WTC11 (cell line): ENCODE results near the gene CHD9. TPM values are rescaled to one million over a fixed set of nuclear protein-coding genes. Genes with fewer than 3 reads are reported as not detected.

Experiments
- ATAC-seq: fragments of 200-7000 bp; cut with Tn5 transposase; 2 replicates; pipeline ENCODE4 v1.10.0; 2021; ENCODE audit warnings: mild to moderate bottlenecking, moderate library complexity
- CTCF ChIA-PET: fragments of 300-600 bp; sonication (Branson Sonifier 250); formaldehyde crosslinking; loops from one replicate; lab custom pipeline; 2021; ENCODE audit warnings: antibody characterized with exemption; lab: Charles Lee
- POLR2A ChIA-PET: fragments of 350-600 bp; sonication (Branson Sonifier 250); formaldehyde crosslinking; loops from one replicate; lab custom pipeline; 2021; ENCODE audit warnings: antibody characterized with exemption; lab: Charles Lee
- DNase-seq: peaks from one replicate; pipeline ENCODE4 v3.0.0; 2021; ENCODE audit warnings: low spot score
- H3K27ac Mint-ChIP-seq: 2 replicates; pipeline ENCODE4 v1.8.0; 2021; ENCODE audit warnings: mixed read lengths
- H3K27me3 Mint-ChIP-seq: 2 replicates; pipeline ENCODE4 v1.8.0; 2021; ENCODE audit warnings: low read depth, mild to moderate bottlenecking, moderate library complexity, mixed read lengths
- H3K36me3 Mint-ChIP-seq: 2 replicates; pipeline ENCODE4 v1.8.0; 2021; ENCODE audit warnings: mixed read lengths
- H3K4me1 Mint-ChIP-seq: 2 replicates; pipeline ENCODE4 v1.8.0; 2022; ENCODE audit warnings: mixed read lengths
- H3K4me3 Mint-ChIP-seq: 2 replicates; pipeline ENCODE4 v1.8.0; 2021; ENCODE audit warnings: mild to moderate bottlenecking, moderate library complexity, mixed read lengths
- H3K9me3 Mint-ChIP-seq: 2 replicates; pipeline ENCODE4 v1.8.0; 2021; ENCODE audit warnings: mixed read lengths
- CREB1 ChIP-seq: sonication (generic); formaldehyde crosslinking; IDR thresholded peaks from 2 replicates; pipeline ENCODE4 v1.8.0; 2023; ENCODE audit warnings: mild to moderate bottlenecking, missing genetic modification reagents
- E2F5 ChIP-seq: sonication (generic); formaldehyde crosslinking; IDR thresholded peaks from 2 replicates; pipeline ENCODE4 v1.8.1; 2022; ENCODE audit warnings: mild to moderate bottlenecking, moderate library complexity, missing genetic modification reagents
- ERG ChIP-seq: fragments of 250-450 bp; sonication (Bioruptor Pico); IDR thresholded peaks from 2 replicates; pipeline ENCODE4 v1.8.0; 2021; ENCODE audit warnings: mild to moderate bottlenecking
- HMGA2 ChIP-seq: fragments of 250-450 bp; sonication (Bioruptor Pico); IDR thresholded peaks from 2 replicates; pipeline ENCODE4 v1.4.0; 2021; ENCODE audit warnings: mild to moderate bottlenecking, moderate library complexity
- NFATC4 ChIP-seq: fragments of 250-450 bp; sonication (Bioruptor Pico); IDR thresholded peaks from 2 replicates; pipeline ENCODE4 v1.9.0; 2021; ENCODE audit warnings: mild to moderate bottlenecking
- NFYB ChIP-seq: sonication (generic); formaldehyde crosslinking; conservative IDR thresholded peaks from 2 replicates; pipeline ENCODE4 v1.8.0; 2022; ENCODE audit warnings: low read depth, missing genetic modification reagents
- NR2C2 ChIP-seq: sonication (generic); formaldehyde crosslinking; IDR thresholded peaks from 2 replicates; pipeline ENCODE4 v1.8.0; 2022; ENCODE audit warnings: mild to moderate bottlenecking, missing genetic modification reagents
- NR3C1 ChIP-seq: sonication (generic); formaldehyde crosslinking; conservative IDR thresholded peaks from 2 replicates; pipeline ENCODE4 v1.8.1; 2023; ENCODE audit warnings: low read depth, mild to moderate bottlenecking, missing genetic modification reagents
- PRDM15 ChIP-seq: sonication (generic); formaldehyde crosslinking; IDR thresholded peaks from 2 replicates; pipeline ENCODE4 v1.8.0; 2022; ENCODE audit warnings: missing genetic modification reagents
- SP1 ChIP-seq: sonication (generic); formaldehyde crosslinking; conservative IDR thresholded peaks from 2 replicates; pipeline ENCODE4 v1.8.1; 2022; ENCODE audit warnings: missing genetic modification reagents
- TP53 ChIP-seq: sonication (generic); formaldehyde crosslinking; IDR thresholded peaks from 2 replicates; pipeline ENCODE4 v1.8.1; 2023; ENCODE audit warnings: mild to moderate bottlenecking, missing genetic modification reagents
- USF1 ChIP-seq: sonication (generic); formaldehyde crosslinking; IDR thresholded peaks from 2 replicates; pipeline ENCODE4 v1.8.0; 2022; ENCODE audit warnings: mild to moderate bottlenecking, missing genetic modification reagents
- ZBTB21 ChIP-seq: sonication (generic); formaldehyde crosslinking; IDR thresholded peaks from 2 replicates; pipeline ENCODE4 v1.8.1; 2023; ENCODE audit warnings: mild to moderate bottlenecking, missing genetic modification reagents, borderline replicate concordance
- ZMAT4 ChIP-seq: fragments of 250-450 bp; sonication (Bioruptor Pico); IDR thresholded peaks from 2 replicates; pipeline ENCODE4 v1.9.0; 2021; ENCODE audit warnings: mild to moderate bottlenecking
- ZNF121 ChIP-seq: sonication (generic); formaldehyde crosslinking; IDR thresholded peaks from 2 replicates; pipeline ENCODE4 v1.8.0; 2023; ENCODE audit warnings: missing genetic modification reagents
- ZNF138 ChIP-seq: sonication (generic); formaldehyde crosslinking; conservative IDR thresholded peaks from 2 replicates; pipeline ENCODE4 v1.8.1; 2022; ENCODE audit warnings: mild to moderate bottlenecking, moderate library complexity, missing genetic modification reagents
- ZNF232 ChIP-seq: sonication (generic); formaldehyde crosslinking; IDR thresholded peaks from 2 replicates; pipeline ENCODE4 v1.8.0; 2022; ENCODE audit warnings: mild to moderate bottlenecking, missing genetic modification reagents
- ZNF416 ChIP-seq: fragments of 250-450 bp; sonication (Bioruptor Pico); IDR thresholded peaks from 2 replicates; pipeline ENCODE4 v1.9.0; 2021; ENCODE audit warnings: mild to moderate bottlenecking, inconsistent platforms
- ZNF423 ChIP-seq: fragments of 250-450 bp; sonication (Bioruptor Pico); IDR thresholded peaks from 2 replicates; pipeline ENCODE4 v2.1.2; 2022; ENCODE audit warnings: mild to moderate bottlenecking, moderate library complexity
- ZNF425 ChIP-seq: fragments of 250-450 bp; sonication (Bioruptor Pico); conservative IDR thresholded peaks from 2 replicates; pipeline ENCODE4 v1.9.0; 2021; ENCODE audit warnings: mild to moderate bottlenecking
- total RNA-seq: library from RNA; stranded (reverse); gene quantifications from 3 replicates; pipeline ENCODE4 v1.2.3, GENCODE V29; 2021

CHD9 gene
- total RNA-seq, 1 experiment from 2014 or later = 31.3 TPM

GRCh38 chr16:53209877-53210276, 155.1 kb downstream of the CHD9 start (continued):
- no peak for TF ChIP-seq PRDM15 (CRISPR knock-in tag)
- TF ChIP-seq ZNF138 (CRISPR knock-in tag) = no peak
- no peak for TF ChIP-seq ZNF425 (CRISPR knock-in tag)

GRCh38 chr16:53211253-53211652, 156.5 kb downstream of the CHD9 start:
- ChIA-PET CTCF (no interaction called here), POLR2A (no interaction called here)
- no peaks in the 10 kb centered on the region for H3K27me3 Mint-ChIP-seq
- H3K4me3 Mint-ChIP-seq = peak overlapping the region; percentile 53
- no peak for TF ChIP-seq ZMAT4 (CRISPR knock-in tag)
- TF ChIP-seq ZNF425 (CRISPR knock-in tag) = no peak
- no peak for TF ChIP-seq ZBTB21
- TF ChIP-seq ZNF416 (CRISPR knock-in tag) = no peak
- TF ChIP-seq TP53 (CRISPR knock-in tag) = no peak
- no peak for TF ChIP-seq NFYB (CRISPR knock-in tag)
- TF ChIP-seq ZNF121 = no peak
- TF ChIP-seq ERG (CRISPR knock-in tag) = no peak
- TF ChIP-seq HMGA2 = no peak
- TF ChIP-seq E2F5 = no peak
- no peak for ATAC-seq
- peaks cover 37% of the 10 kb centered on the region for H3K36me3 Mint-ChIP-seq
- no peak for DNase-seq
- peaks cover 3% of the 10 kb centered on the region; the same call in 1 of the 2 replicates for H3K9me3 Mint-ChIP-seq
- H3K27ac Mint-ChIP-seq = peak overlapping the region; percentile 15; the same call in 1 of the 2 replicates
- H3K4me1 Mint-ChIP-seq = peaks cover 37% of the 10 kb centered on the region

- H3K4me1 Mint-ChIP-seq = peaks cover 33% of the 10 kb centered on the region
- H3K27ac Mint-ChIP-seq = no peak overlapping the region
- no peak for DNase-seq
- peaks cover 37% of the 10 kb centered on the region for H3K36me3 Mint-ChIP-seq
- no peak for ATAC-seq
- peaks cover 3% of the 10 kb centered on the region; the same call in 1 of the 2 replicates for H3K9me3 Mint-ChIP-seq
- ChIA-PET CTCF (interaction anchor here (1.0 kb wide), 1 partner anchor 158 kb away, joined by 3 read pairs; the partner anchor contains the start of gene CHD9), POLR2A (no interaction called here)
- H3K4me3 Mint-ChIP-seq = no peak overlapping the region
- no peaks in the 10 kb centered on the region for H3K27me3 Mint-ChIP-seq
- TF ChIP-seq NFATC4 (CRISPR knock-in tag) = no peak
- TF ChIP-seq PRDM15 (CRISPR knock-in tag) = no peak
- TF ChIP-seq SP1 = no peak
- TF ChIP-seq USF1 (CRISPR knock-in tag) = no peak
- TF ChIP-seq NR2C2 (CRISPR knock-in tag) = no peak
- TF ChIP-seq ZNF232 (CRISPR knock-in tag) = no peak
- TF ChIP-seq ZNF423 (CRISPR knock-in tag) = no peak
- TF ChIP-seq CREB1 (CRISPR knock-in tag) = no peak
- TF ChIP-seq NR3C1 (CRISPR knock-in tag) = no peak
These were observed 158.1 kb downstream of the CHD9 start for GRCh38 chr16:53212893-53213223.
